Tibial artery (tissue), 4 donors: Measurements from ENCODE around the gene POLR3A.

Source experiments
- DNase-seq, 2 donors: peaks; one replicate each; pipeline ENCODE4 v3.0.0-alpha.2; 2019
- H3K27ac ChIP-seq, 2 donors: fragments of 200-600 bp; sonication (generic) in 1 of 2; 1 replicate in 1 of 2; 2 replicates in 1 of 2; pipeline ENCODE4 v1.5.1; 2018 to 2019; ENCODE audit warnings: mild to moderate bottlenecking in 1 of 2
- H3K27me3 ChIP-seq, 2 donors: fragments of 200-600 bp; sonication (generic) in 1 of 2; one replicate each; pipeline versions ENCODE4 v1.5.1 to v1.6.0; 2016 to 2019
- H3K36me3 ChIP-seq, 3 donors: fragments of 200-600 bp; sonication (generic) in 2 of 3; one replicate each; pipeline ENCODE4 v1.5.1; 2016 to 2019; ENCODE audit warnings: mild to moderate bottlenecking in 2 of 3
- H3K4me1 ChIP-seq, 4 donors: fragments of 200-600 bp; sonication (generic) in 2 of 4; 1 replicate in 3 of 4; 2 replicates in 1 of 4; pipeline ENCODE4 v1.5.1; 2016 to 2019
- H3K4me3 ChIP-seq, 2 donors: fragments of 200-600 bp; sonication (generic) in 1 of 2; 1 replicate in 1 of 2; 2 replicates in 1 of 2; pipeline ENCODE4 v1.5.1; 2018 to 2019; ENCODE audit warnings: mild to moderate bottlenecking in 2 of 2
- H3K9me3 ChIP-seq, 3 donors: fragments of 200-600 bp; sonication (generic) in 1 of 3; one replicate each; pipeline ENCODE4 v1.5.1; 2016 to 2019
- CTCF ChIP-seq, 2 experiments: fragments of 200-600 bp in 1 of 2; fragments of 450-650 bp in 1 of 2; IDR thresholded peaks; one replicate each; pipeline ENCODE4 v1.5.1; 2017 to 2019; ENCODE audit warnings: antibody characterized with exemption in 2 of 2, mild to moderate bottlenecking in 1 of 2, moderate library complexity in 1 of 2
- intact Hi-C: fragments of 100-400 bp; cut with DNase I; formaldehyde crosslinking; loops from one replicate; pipeline ENCODE4 v1.15.0; 2023; ENCODE audit warnings: low total_unique reads

The POLR3A gene

GRCh38 chr10:78025685-78026364 is 3.5 kb downstream of the POLR3A start:
- no peak overlapping the region for H3K4me3 ChIP-seq
- H3K27ac ChIP-seq: no peak overlapping the region
- TF ChIP-seq CTCF (IDR thresholded peaks at IDR 0.05): no peak
- no peak for DNase-seq
- peaks cover 0 to 19% (median 11%) of the 10 kb centered on the region in 4 donors for H3K4me1 ChIP-seq
- H3K36me3 ChIP-seq: peaks cover 52 to 57% (median 52%) of the 10 kb centered on the region in 3 donors
- intact Hi-C loops: loop anchor here (5.0 kb wide), 1 partner anchor 179 kb away; no protein-coding TSS in a partner anchor
- H3K9me3 ChIP-seq: no peaks in the 10 kb centered on the region
- no peaks in the 10 kb centered on the region for H3K27me3 ChIP-seq

GRCh38 chr10:78023741-78024140 is 5.6 kb downstream of the POLR3A start:
- no peak for TF ChIP-seq CTCF (IDR thresholded peaks at IDR 0.05)
- no peaks in the 10 kb centered on the region for H3K9me3 ChIP-seq
- no peak for DNase-seq
- H3K4me3 ChIP-seq: no peak overlapping the region
- H3K27me3 ChIP-seq: no peaks in the 10 kb centered on the region
- intact Hi-C loops: no loop called here
- peaks cover 73 to 78% (median 73%) of the 10 kb centered on the region in 3 donors for H3K36me3 ChIP-seq
- H3K4me1 ChIP-seq: peaks cover 0 to 18% (median 10%) of the 10 kb centered on the region in 4 donors
- no peak overlapping the region for H3K27ac ChIP-seq

- H3K4me3 ChIP-seq: no peak overlapping the region
- H3K9me3 ChIP-seq: no peaks in the 10 kb centered on the region
- no peak overlapping the region for H3K27ac ChIP-seq
- H3K27me3 ChIP-seq: no peaks in the 10 kb centered on the region
- no peaks in the 10 kb centered on the region for H3K4me1 ChIP-seq
- intact Hi-C loops: no loop called here
- TF ChIP-seq CTCF (IDR thresholded peaks at IDR 0.05): no peak
- no peak for DNase-seq
- H3K36me3 ChIP-seq: peaks cover 97 to 100% (median 98%) of the 10 kb centered on the region in 3 donors
These were observed 8.1 kb downstream of the POLR3A start for GRCh38 chr10:78021201-78021600.

GRCh38 chr10:78019264-78019663 is 10.1 kb downstream of the POLR3A start:
- TF ChIP-seq CTCF (IDR thresholded peaks at IDR 0.05): no peak
- Histone ChIP-seq H3K4me3 (no peak overlapping the region), H3K36me3 (peaks cover 91 to 100% (median 94%) of the 10 kb centered on the region in 3 donors), H3K27ac (no peak overlapping the region), H3K4me1 (no peaks in the 10 kb centered on the region), H3K9me3 (no peaks in the 10 kb centered on the region), H3K27me3 (no peaks in the 10 kb centered on the region)
- intact Hi-C loops: no loop called here
- DNase-seq: no peak

- no peaks in the 10 kb centered on the region for H3K9me3 ChIP-seq
- no peak overlapping the region for H3K4me3 ChIP-seq
- no peak overlapping the region for H3K27ac ChIP-seq
- no peak for DNase-seq
- H3K4me1 ChIP-seq: no peaks in the 10 kb centered on the region
- no peak for TF ChIP-seq CTCF (IDR thresholded peaks at IDR 0.05)
- no peaks in the 10 kb centered on the region for H3K27me3 ChIP-seq
- intact Hi-C loops: no loop called here
- H3K36me3 ChIP-seq: peaks cover 90 to 100% (median 90%) of the 10 kb centered on the region in 3 donors
These were observed 11.5 kb downstream of the POLR3A start for GRCh38 chr10:78017856-78018255.
